BJ (cell line): ENCODE results near the gene MOB1A. TPM values are rescaled to one million over a fixed set of nuclear protein-coding genes. Genes with fewer than 3 reads are reported as not detected.

Experiments used
- CTCF ChIA-PET: fragments of 350-600 bp; formaldehyde crosslinking; extraction: SDS; loops from one replicate; lab custom pipeline; 2021; ENCODE audit warnings: antibody characterized with exemption, inconsistent platforms; lab: Yijun Ruan, JAX
- POLR2A ChIA-PET: fragments of 300-600 bp; sonication (Branson Sonifier 250); formaldehyde crosslinking; extraction: SDS; loops from one replicate; lab custom pipeline; 2021; ENCODE audit warnings: antibody characterized with exemption; lab: Charles Lee
- DNase-seq: peaks from one replicate; pipeline ENCODE4 v3.0.0-alpha.2; 2011; ENCODE audit warnings: low read depth
- H3K27me3 ChIP-seq: 2 replicates; pipeline ENCODE4 v1.6.0; 2011; ENCODE audit warnings: low read length; ENCODE audit not compliant: control insufficient read depth, insufficient read depth
- H3K36me3 ChIP-seq: 2 replicates; pipeline ENCODE4 v1.5.1; 2011; ENCODE audit warnings: low read length; ENCODE audit not compliant: control insufficient read depth, insufficient read depth
- H3K4me3 ChIP-seq: 2 replicates; pipeline ENCODE4 v1.5.1; 2011; ENCODE audit warnings: low read depth, mild to moderate bottlenecking, control low read depth, low read length
- CTCF ChIP-seq: IDR thresholded peaks from 2 replicates; pipeline ENCODE4 v1.5.1; 2011; ENCODE audit warnings: low read depth, mild to moderate bottlenecking, control low read depth, inconsistent platforms, low read length, moderate library complexity; ENCODE audit not compliant: insufficient read depth
- polyA minus RNA-seq: library from RNA; depleted of rRNA, polyadenylated mRNA; stranded (reverse); fragments of >200 nt; gene quantifications from 2 replicates; pipeline ENCODE4 v1.2.3, GENCODE V29; 2011; rRNA and poly(A)+ RNA removed
- polyA plus RNA-seq: library from polyadenylated mRNA; depleted of rRNA; stranded (reverse); fragments of >200 nt; gene quantifications from 2 replicates; pipeline ENCODE4 v1.2.3, GENCODE V29; 2011; rRNA removed

The MOB1A gene
- polyA plus RNA-seq, result 19.1 and 42.8 TPM in 2 replicates
- 23.2 and 28.7 TPM in 2 replicates for polyA minus RNA-seq

DNA sequence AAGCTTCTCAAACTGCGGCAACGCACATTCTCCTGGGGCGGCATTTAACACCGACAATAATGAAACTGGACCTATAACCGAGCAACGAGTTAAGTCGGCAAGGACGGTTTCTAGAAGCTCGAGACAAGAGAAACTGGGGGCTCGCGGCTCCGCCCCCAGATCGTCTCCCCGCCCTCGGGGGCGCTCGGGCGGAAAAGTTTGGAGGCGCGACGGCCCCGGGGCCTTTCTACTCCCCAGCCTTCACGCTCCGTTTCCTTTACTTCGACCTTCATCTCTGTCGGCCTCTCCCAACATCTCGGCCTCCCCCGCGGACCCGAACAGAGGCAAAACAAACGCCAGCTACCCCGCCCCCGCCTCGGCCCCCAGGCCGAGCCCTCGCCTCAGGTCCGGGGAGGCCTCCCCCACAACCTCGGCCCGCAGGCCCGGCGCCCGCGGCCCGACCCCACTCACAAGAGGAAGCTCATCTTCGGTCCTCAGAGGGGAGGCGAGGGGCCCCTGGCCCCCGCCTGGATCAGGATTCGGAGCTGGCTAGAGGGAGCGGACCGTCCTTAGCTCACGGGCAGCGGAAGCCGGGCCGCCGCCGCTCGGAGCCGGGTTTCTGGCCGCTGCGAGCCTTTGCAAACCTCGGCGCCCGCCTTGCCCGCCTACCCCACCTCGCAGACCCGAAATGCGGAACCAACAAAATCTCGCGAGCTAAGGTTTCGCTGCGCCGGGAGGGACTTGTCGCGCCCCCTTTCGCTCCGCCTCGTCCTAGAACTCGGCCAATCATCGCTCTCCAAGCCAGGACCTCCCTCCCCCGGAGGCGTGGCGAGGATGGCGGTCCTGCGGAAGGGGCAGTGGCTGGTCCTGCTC is at the start of gene MOB1A:
TSS of gene MOB1A (minus strand) at position 669 of the 852 bp plus-strand sequence. CDS start at position 464, 205 bp downstream.
- peak within 1 kb of the TSS; percentile 70 for H3K4me3 ChIP-seq
- TF ChIP-seq CTCF, result no peak
- CTCF ChIA-PET, result interaction anchor here (0.7 to 1.6 kb wide), 8 partner anchors 10 to 925 kb away, joined by 3 to 10 read pairs (median 5); partner anchors contain the start of gene MTHFD2
- no peaks in the 10 kb centered on the region; the same call in 1 of the 2 replicates for H3K36me3 ChIP-seq
- peak; percentile 93 for DNase-seq
- POLR2A ChIA-PET, result interaction anchor here (0.9 kb wide), 1 partner anchor 10 kb away, joined by 4 read pairs; no protein-coding TSS in a partner anchor
- H3K27me3 ChIP-seq, result no peaks in the 10 kb centered on the region

DNA sequence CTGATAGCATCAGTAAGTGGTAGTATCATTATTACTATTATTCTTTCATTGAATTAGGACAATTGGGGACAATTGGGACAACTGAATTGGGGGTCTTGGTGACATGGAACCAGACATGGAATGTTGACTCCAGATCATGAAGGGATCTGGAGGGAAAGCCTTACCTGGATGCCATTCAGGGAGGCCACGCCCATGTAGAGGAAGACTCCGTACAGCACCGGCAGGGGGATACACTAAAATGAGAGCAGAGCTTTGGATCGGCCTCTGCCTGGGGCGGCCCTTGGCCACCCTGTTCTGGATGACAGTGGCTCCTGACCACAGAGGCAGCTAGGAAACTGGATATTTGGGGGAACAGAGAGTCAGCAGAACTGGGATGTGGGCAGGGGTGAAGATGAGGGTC is 49.0 kb upstream of the MOB1A start:
- Histone ChIP-seq H3K27me3 (no peaks in the 10 kb centered on the region), H3K4me3 (no peak overlapping the region), H3K36me3 (no peaks in the 10 kb centered on the region)
- CTCF ChIA-PET, result interaction anchor here (0.6 to 2.1 kb wide), 4 partner anchors 11 to 382 kb away, joined by 3 to 8 read pairs (median 4); no protein-coding TSS in a partner anchor
- no peak for TF ChIP-seq CTCF
- no peak for DNase-seq
- POLR2A ChIA-PET, result no interaction called here

DNA sequence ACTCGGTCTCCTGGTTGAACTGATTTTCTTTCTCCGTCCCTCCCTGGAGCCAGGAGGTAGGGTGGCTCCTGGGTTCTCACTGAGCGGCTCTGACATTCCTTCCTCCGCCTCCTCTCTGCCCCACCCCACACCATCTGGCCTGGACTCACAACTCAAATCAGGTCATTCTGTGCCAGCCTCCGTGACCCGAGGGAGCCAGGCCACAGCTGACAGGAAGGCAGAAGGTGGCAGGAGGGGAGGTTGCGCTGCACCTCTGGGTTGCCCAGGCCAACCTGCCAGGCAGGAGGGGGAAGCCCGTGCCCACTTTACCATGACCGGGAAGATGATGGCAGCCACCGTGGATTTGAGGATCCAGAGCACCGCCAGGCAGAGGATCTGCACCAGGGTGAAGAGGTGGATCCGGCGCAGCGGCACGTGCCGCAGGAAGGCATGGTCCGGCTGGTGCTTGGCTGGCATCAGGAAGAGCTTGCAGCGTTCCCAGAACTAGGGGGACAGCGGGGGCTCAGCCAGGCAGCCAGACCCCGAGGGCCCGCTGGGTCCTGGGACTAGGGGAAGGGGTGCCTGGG is 48.1 kb upstream of the MOB1A start:
- CTCF ChIA-PET, result interaction anchor here (1.3 to 2.1 kb wide), 3 partner anchors 10 to 34 kb away, joined by 3 to 8 read pairs (median 5); no protein-coding TSS in a partner anchor
- POLR2A ChIA-PET, result no interaction called here

GRCh38 chr2:74225698-74226459 is 47.2 kb upstream of the MOB1A start:
- TF ChIP-seq CTCF, result no peak
- ChIA-PET CTCF (interaction anchor here (1.8 to 2.1 kb wide), 2 partner anchors 9 to 24 kb away, joined by 5 to 8 read pairs; no protein-coding TSS in a partner anchor), POLR2A (no interaction called here)
- H3K27me3 ChIP-seq, result no peaks in the 10 kb centered on the region
- DNase-seq, result no peak
- no peaks in the 10 kb centered on the region; the same call in 1 of the 2 replicates for H3K36me3 ChIP-seq
- H3K4me3 ChIP-seq, result no peak overlapping the region

More for the DNA sequence above, 48.1 kb upstream of the MOB1A start:
- H3K36me3 ChIP-seq, result no peaks in the 10 kb centered on the region
- no peak for TF ChIP-seq CTCF
- no peak overlapping the region for H3K4me3 ChIP-seq
- no peaks in the 10 kb centered on the region for H3K27me3 ChIP-seq
- no peak for DNase-seq
